HG02973 (cell line): ENCODE results near the gene BBLN.
"Not testable (repeated sequence)": the region's sequence is repeated elsewhere in the genome, so short reads cannot be mapped to it uniquely, and the experiment has no call there.

ENCODE experiments used
- ATAC-seq: cut with Tn5 transposase; IDR thresholded peaks from one replicate; pipeline ENCODE4 v1.9.1; 2021; ENCODE audit warnings: moderate library complexity; ENCODE audit not compliant: unreplicated experiment

The BBLN gene, protein sequence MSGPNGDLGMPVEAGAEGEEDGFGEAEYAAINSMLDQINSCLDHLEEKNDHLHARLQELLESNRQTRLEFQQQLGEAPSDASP

DNA sequence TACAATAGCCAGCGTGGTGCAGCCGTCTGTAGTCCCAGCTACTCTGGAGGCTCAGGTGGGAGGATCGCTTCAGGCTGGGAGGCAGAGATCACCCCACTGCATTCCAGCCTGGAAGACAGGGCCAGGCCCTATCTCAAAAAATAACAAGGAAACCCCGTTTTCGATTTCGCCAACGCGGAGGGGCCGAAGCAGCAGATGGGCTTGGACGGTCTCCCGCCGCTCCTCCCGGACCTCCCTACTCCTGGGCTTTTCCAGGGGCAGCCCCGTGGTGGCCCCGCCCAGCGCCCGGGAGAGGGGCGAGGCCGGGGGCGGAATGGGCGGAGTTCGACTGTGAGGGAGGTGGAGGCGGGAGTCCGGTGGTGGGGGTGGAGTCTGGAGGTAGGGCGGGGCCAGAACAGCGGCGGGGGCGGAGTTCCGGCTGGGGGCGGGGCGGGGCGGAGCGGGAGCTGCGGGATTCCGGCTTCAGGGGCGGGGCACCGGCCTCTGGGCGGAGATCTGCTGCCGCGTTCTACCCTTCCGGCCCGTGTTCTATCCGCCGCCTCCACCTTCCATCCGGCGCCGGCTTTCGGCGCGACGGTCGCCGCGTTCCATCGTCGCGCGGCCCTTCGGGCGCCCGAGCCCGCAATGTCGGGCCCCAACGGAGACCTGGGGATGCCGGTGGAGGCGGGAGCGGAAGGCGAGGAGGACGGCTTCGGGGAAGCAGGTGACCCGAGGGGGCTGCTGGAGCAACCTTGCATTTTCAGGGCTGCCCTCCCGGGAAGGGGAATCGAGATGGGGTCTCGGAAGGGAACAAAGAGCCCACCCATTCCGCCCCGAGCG is at the start of gene BBLN:
BBLN (plus strand) TSS at position 482 of the 819 bp plus-strand sequence; CDS start at position 625, 143 bp downstream.
- peak; percentile 61 for ATAC-seq

DNA sequence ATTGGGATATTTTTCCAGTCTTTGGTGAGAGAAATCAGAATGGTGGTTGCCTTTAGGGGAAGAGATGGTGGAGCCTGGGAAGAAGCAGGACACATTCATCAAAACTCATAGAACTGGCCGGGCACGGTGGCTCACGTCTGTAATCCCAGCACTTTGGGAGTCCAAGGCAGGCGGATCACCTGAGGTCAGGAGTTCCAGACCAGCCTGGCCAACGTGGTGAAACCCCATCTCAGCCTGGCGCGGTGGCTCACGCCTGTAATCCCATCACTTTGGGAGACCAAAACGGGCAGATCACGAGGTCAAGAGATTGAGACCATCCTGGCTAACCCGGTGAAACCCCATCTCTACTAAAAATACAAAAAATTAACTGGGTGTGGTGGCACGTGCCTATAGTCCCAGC is 48.3 kb upstream of the BBLN start:
- not testable (repeated sequence) for ATAC-seq

DNA sequence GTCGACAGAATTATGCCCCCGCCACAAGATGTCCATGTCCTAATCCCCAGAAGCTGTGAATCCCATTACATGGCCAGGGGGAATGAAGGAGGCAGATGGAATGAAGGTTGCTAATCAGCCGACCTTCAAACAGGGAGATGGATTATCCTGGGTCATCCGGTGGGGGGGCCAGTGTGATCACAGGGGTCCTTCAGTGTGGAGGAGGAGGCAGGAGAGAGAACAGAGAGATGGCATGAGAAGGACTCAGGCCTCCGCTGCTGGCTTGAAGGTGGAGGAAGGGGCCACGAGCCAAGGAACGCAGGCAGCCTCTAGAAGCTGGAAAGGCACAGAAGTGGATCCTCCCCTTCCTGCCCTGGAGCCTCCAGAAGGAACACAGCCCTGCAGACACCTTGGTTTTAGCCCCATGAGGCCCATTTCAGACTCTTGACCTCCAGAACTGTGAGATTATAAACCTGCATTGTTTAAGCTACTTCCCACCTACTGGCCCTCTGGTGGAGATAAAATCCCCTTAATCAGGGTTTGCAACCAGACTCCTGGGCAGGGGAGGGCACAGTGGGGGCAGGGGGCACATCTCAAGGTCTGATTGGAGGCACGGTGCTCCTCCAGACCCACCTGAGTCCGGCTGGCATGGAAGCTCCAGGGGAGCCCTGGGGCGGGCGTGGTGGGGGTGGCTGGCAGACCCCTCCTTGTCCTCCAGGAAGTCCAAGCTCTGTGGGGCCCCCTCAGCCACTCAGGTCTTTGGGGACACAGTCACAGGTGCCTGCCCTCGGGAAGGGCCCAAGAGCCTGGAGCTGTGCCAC is 46.3 kb upstream of the BBLN start:
- no peak for ATAC-seq

DNA sequence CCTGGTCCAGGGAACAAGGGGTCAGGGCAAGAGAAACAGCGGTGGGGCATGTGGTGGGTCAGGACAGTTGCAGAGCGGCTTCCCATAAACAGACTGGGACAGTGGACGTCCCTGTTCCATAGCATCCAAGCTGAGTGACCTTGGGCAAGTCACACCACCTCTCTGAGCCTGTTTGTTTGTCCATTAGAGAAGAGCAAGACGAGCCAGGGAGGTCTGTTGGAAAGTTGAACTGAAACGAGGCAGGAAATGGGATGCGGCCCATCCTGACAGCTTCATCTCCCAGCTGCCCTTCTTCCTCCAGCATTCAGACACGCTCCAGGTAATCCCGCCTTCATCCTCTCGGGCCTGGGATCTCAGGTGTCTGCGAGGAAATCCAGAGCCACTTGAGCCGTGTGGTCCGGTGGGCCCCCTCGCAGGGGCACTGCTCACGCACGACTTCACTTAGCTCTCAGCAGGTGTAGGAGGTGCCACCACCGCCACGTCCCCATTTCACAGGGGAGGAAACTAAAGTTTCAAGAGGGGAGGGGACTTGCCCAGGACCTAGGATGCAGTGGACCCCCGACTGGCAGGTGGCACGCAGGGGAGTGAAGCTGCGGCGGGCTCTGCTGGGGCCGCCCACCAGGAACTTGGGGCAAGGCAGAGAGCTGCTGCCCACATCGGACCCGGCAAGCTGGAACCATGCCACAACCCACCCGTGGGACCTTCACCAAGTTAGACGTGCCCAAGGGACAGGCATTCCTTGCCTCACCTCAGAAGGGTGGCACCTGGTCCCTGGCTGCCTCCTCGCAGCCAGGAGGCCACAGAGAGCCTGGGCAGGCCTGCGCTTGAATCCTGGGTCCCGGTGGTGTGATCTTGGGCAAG is 45.5 kb upstream of the BBLN start:
- ATAC-seq = no peak

DNA sequence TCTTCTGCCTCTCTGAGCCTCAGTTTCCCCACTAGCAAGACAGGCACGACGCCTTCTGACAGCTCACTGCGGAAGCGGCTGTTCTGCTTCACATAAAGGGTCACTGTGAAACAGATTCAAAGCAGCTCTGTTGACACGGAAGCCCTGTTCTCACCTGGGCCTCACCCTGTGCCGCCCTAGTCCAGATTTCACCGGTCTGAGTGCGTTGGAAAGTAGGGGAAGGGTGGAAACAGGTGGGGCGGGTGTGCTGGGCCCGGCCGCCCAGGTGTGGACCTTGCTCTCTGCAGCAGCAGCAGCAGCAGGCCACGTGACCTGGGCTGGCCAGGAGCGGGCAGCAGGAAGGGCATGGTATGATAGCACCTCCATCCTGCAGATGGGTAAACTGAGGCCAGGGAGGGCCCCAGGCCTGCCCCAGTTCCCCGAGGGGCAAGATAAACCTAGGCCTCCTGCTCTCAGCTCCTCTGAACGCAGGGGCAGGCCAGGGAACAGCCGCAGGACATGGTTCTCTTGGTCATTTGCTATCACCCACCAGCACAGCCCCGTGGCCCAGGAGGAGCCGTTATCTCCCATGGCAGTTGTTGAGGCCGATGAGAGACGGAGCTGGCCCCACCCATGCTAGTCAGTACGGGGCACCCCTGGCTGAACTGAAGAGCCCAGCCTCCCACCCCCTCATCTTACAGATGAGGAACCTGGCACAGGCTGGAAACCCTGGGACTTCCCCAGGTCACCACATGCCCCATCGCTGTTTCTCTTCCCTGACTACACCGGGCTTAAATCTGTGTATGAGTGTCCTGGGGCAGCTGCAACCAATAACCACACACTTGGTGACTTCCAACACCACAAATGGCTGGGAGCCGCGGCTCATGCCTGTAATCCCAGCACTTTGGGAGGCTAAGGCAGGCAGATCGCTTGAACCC is 44.6 kb upstream of the BBLN start:
- no peak for ATAC-seq

DNA sequence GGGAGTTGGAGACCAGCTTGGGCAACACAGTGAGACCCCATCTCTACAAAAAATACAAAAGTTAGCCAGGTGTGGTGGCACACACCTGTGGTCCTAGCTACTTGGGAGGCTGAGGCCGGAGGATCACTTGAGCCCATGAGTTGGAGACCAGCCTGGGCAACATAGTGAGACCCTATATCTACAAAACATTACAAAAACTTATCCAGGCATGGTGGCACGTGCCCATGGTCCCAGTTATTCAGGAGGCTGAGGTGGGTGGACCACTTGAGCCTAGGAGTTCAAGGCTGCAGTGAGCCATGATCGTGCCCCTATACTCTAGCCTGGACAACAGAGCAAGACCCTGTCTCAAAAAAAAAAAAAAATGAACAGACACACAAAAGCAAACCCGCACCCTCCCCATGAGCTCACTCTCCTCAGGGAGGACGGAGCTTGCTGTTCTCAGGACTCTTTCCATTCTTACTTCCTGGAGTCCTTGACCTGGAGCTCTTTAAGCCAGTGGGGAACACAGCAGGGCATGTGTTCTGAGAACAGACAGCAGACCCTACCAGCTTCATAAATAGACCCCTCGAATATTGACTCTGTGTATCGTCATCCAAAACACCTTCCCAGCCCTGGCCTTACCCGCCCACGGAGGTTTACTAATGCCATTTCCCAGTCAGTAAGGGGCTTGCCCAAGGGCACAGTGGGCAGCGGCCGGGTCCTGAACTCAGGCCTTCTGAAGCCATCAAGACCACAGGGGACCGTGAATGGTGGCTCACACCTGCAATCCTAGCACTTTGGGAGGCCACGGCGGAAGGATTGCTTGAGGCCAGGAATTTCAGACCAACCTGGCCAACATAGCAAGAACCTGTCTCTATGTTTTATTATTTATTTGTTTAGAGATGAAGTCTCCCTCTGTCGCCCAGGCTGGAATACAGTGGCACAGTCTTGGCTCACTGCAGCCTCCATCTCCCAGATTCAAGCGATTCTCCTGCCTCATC is 43.7 kb upstream of the BBLN start:
- no peak for ATAC-seq

DNA sequence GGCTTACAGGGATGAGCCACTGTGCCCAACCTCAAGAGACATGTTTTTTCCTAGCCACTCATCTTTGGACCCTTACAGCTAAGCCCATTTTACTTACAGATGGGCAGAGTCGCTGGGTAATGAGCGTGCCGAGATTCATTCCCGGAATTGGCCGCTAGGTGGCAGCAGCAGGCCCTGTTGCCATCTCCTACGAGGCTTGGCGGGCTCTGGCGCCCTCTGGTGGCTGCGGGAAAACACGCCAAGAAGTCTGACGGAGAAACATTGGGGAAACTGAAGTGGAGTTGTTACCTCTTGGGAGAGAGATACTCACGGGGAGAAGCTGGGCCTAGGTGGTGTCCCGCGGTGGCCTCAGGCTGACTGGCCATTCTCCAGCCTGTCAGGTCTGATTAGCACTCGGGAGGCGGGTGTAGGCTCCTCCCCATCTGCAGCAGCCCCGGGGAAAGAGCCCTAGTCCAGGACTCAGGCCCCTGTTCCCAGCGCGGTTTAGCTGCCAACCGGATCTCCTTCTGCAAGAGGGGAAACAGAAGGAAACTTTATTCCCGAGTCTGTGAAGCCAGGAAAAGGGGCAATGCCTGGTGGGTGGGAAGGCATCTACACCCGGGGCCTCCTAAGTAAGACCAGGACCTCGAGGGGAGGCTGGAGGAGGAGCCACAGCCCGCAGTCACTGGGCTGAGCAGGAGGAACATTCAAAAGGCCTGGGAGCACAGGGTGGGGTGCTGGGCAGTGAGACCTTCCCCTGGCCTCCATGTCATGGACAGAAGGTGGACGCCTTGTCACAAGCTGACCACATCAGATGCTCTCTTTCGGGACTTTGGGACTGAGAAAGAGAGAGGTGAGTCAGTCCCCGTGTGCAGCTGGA is 42.2 kb upstream of the BBLN start:
- peak; percentile 48 for ATAC-seq

DNA sequence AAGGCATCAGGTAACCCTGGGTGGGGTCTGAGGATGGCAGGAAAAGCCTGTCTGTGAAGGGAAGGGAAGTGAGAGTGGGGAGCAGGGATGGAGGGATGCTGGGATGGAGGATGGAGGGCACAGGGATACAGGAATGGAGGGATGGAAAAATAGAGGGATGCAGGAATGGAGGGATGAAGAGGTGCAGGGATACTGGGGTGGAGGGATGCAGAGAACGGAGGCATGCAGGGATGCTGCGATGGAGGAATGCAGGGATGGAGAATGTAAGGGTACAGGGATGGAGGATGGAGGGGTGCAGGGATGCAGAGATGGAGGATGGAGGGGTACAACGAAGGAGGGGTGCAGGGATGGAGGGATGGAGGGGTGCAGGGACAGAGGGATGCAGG is 41.6 kb upstream of the BBLN start:
- no peak for ATAC-seq

DNA sequence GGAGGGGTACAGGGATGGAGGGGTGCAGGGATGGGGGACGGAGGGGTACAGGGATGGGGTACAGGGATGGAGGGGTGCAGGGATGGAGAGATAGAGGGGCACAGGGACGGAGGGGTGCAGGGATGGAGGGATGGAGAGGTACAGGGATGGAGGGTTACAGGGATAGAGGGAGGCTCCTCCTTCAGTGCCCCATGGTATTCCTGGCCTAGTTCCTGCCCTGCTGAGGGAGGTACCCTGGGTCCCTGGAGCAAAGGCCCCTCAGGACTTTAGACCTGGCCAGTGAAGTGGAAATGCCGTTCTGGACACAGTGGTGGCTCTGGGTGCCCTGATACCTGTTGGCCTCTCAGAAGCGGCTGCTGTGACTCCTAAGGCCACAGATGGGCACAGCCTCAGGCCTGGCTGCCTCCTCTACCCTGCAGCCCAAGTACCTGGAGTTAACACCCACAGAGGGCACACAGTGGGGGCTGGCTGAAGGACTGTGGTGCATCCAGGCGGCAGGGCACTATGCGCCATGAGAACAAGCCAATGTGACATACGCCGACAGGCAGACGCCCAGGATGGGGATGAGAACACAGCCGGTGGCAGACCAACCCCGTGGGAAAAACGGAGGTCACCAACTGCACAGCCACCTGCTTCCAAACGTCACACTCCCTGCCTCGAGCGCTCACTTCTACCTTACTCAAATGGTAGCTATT is 40.9 kb upstream of the BBLN start:
- no peak for ATAC-seq

DNA sequence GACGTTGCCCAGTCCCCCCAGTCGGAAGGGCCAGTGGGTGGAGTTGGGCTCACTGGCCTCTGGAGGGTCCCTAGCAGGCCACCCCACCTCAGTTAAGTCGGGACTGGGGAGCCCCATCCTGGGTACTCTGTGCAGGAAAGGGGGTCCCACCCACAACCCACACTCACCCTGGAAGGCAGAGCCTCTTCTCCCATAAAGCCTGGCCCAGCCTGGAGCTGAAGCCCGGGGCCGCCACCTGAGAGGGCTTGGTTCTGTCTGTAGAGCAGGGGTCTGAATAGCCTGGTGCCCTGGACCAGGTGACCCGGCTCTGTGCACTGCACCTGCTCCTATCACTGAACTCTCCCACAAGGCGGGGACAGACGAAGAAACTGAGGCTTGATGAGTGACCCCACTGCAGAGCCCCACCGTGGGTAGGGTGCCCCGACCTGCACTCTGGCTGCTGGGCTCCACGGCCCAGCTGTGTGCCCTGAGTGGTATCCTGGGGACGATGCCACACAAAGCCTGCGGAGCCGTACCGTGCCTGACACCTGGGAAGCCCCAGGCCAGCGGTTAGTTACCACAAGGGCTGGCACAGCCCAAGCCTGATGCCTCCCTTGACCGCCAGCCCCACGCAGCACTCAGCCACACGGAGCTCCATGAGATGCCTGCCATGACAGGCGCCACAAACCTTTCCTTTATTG is 39.9 kb upstream of the BBLN start:
- no peak for ATAC-seq

DNA sequence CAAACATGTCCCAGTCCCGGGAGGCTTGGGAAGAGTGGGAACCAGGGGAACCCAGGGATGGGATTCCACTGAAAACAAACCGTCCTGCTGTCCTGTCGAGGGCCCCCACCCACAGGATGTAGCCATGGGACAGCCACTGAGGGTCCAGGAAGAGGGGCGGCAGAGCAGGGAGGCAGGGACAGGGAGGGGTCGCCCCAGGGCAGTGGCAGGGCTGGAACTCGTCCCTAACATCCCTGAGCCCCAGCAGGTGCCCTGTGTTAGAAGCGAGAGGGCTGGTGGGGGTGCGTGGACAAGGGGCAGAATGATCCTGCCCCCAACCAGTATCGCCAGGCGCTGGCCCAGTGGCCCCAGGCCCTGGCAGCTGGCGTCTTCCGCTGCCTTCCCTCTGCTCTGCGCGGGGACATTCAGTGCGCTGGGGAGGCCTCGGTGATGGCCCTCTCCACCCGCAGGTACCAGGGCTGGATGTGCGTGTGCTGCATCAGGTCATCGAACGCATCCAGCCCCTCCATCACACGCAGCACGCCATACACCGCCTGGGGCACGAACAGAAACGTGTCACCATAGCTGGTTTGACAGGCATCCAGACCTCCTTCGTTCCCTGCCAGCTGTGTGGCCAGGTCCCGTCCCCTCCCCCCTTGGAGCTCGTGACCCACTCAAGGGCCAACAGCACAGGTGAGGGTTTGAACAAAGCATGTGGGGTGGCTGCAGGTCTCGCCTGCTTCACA is 39.2 kb upstream of the BBLN start:
- ATAC-seq = no peak

DNA sequence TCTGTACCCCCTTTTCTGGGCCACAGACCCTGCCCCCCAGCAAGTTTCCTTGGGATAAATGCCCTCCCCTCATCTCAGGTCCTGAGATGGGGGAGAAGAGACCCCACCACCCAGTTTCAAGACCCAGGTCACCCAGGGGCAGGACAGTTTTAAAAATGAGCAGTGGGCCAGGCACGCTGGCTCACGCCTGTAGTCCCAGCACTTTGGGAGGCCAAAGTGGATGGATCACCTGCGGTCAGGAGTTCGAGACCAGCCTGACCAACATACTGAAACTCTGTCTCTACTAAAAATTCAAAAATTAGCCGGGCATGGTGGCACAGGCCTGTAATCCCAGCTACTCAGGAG is 38.6 kb upstream of the BBLN start:
- ATAC-seq = no peak

DNA sequence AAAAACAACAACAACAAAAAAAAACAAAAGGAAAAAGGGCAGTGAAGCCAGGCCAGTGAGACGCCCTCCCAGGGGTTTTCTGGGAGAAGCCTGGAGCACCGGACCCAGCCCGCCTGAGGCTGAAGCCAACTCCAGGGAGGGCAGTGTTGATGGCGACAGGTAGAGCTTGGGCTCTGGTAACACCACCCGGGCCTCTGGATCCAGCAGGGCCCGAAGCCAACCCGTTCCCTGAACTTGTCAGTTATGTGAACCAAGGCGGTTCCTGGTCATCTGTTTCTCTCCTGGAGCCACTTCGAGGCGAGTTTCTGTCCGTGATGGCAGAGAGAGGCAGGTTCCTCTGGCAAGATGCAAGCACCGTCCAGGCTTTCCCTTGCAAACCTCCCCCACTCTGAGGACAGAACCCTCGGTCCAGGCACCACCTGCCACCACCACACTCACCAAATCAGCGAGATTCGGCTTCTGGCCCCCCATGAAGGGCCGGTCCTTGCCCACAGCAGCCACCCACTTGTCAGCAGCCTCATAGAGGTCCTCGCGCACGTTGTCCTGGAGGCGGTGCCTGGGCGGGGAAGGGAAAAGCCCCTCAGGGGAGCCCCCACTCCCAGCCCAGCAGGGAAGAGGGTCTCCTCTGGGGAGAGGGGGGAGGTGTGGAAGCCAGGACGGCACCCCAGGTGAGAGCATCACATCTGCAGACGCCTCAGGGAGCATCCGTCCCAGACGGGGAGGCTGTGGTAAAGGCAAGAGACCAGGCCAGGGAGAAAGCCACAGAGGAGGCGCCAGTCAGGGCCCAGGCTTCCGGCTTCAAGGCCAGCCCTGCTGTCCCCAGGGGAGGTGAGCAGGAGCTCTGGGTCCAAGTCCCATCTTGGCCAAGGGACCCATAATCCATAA is 37.9 kb upstream of the BBLN start:
- no peak for ATAC-seq

DNA sequence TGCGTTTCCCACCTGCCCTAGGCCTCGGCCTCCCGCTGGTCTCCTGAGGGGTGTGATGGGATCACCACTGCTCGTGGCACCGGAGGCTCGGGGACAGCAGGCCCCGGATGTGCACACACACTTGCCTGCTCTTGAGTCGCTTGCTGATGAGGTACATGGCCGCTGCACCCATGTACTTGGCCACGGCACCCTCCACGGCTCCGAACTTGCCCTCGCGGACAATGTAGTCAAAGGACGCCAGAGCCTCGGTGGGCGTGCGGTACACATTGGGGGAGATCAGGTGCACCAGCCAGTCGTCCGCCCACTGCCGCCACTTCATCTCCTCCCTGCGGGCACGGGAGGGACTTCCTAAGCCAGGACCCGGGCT is 37.3 kb upstream of the BBLN start:
- ATAC-seq = no peak

DNA sequence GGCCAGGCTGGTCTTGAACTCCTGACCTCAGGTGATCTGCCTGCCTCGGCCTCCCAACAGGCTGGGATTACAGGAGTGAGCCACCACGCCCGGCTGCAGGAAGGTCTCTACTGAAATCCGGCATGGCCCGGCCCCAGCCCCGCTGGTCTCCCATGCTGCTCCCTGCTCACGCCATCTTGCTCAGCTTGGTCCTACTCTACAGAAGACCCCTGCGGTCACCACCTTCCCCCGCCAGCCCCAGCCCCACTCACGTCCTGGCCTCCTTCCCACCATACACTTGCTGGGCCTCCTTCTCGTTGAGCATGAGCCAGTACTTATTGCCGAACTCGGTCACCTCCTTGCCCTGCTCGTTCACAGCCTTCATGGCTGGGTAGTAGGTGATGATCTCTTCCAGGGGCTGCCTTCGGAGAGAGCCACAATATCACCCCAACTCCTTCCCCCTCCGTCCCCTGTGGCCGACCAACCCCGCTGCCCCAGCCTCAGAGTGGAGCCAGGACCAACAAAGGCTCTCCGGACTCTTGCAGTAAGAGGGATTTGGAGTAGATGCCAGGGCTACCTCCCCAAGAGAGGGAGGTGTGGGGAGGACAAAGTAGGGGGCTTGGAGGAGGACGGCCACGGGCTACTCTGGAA is 36.5 kb upstream of the BBLN start:
- ATAC-seq = no peak
